ENCODE measurements around the gene CYP3A4. TPM values are rescaled to one million over a fixed set of nuclear protein-coding genes. Genes with fewer than 3 reads are reported as not detected.

CYP3A4 gene
- total and polyA plus RNA-seq, 9 of the 15 experiments (the other 6 are each of a cell fraction or from before 2014, with no cell fraction given), result 0.07 to 0.08 TPM; not detected in 7

GRCh38 chr7:99780588-99780987 lies 3.4 kb downstream of the CYP3A4 start:
- FAIRE-seq (no peak), ATAC-seq (no peak), DNase-seq (ENCODE audit: extremely low read depth in 1 of 4, low spot score in 3 of 4) (no peak)
- Histone ChIP-seq H3K4me2 (ENCODE audit: insufficient read depth, low read length) (no peak overlapping the region), H3K36me3 (ENCODE audit: control insufficient read depth, insufficient read depth, low read length) (no peaks in the 10 kb centered on the region), H2AFZ (ENCODE audit: low read depth, low read length) (no peak overlapping the region), H3K9me1 (ENCODE audit: control insufficient read depth, insufficient read depth, low read length) (no peaks in the 10 kb centered on the region), H4K20me1 (replicated peaks; ENCODE audit: control insufficient read depth, insufficient read depth, low read length) (no peaks in the 10 kb centered on the region), H3K9ac (ENCODE audit: insufficient read depth in 1 of 2, low read depth in 2 of 2, low read length in 2 of 2) (no peak overlapping the region), H3K27me3 (ENCODE audit: control insufficient read depth in 2 of 2, insufficient read depth in 2 of 2, low read length in 2 of 2) (0 out of 5 replicates have a peak, but pooled peaks cover 0 to 10% of the 10 kb centered on the region in 2 experiments), H3K4me3 (no peak overlapping the region), H3K27ac (ENCODE audit: extremely low read depth, low read depth, low read length) (no peak overlapping the region), H3K4me1 (replicated peaks in 1 of 2; ENCODE audit: control insufficient read depth in 2 of 2, insufficient read depth in 2 of 2, low read length in 2 of 2) (no peaks in the 10 kb centered on the region), H3K79me2 (ENCODE audit: control insufficient read depth, insufficient read depth, low read length) (no peaks in the 10 kb centered on the region), H3K9me3 (replicated peaks; ENCODE audit: control insufficient read depth, insufficient read depth, low read depth, low read length) (no peaks in the 10 kb centered on the region)
- intact Hi-C loops (cut with micrococcal nuclease), result no loop called here
- TF ChIP-seq TCF7L2 (IDR thresholded peaks at IDR 0.05; ENCODE audit: low read depth, low read length), result no peak
- no peak for TF ChIP-seq CTCFL (IDR thresholded peaks at IDR 0.05; ENCODE audit: borderline replicate concordance, insufficient read depth, low read depth, low read length, poor library complexity, severe bottlenecking)
- TF ChIP-seq ZNF431 (CRISPR knock-in tag; IDR thresholded peaks at IDR 0.05), result no peak
- no peak for TF ChIP-seq CBX3 (IDR thresholded peaks at IDR 0.05; ENCODE audit: borderline replicate concordance in 1 of 2, low read length in 2 of 2)
- TF ChIP-seq, protein P1, sequence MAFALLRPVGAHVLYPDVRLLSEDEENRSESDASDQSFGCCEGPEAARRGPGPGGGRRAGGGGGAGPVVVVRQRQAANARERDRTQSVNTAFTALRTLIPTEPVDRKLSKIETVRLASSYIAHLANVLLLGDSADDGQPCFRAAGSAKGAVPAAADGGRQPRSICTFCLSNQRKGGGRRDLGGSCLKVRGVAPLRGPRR (CRISPR knock-in tag; IDR thresholded peaks at IDR 0.05), result no peak
- no peak for TF ChIP-seq ZBTB43 (CRISPR knock-in tag; IDR thresholded peaks at IDR 0.05)
- no peak for TF ChIP-seq HDAC1 (IDR thresholded peaks at IDR 0.05)
- no peak for TF ChIP-seq OTX1 (CRISPR knock-in tag; IDR thresholded peaks at IDR 0.05)
- no peak for TF ChIP-seq HNRNPK (IDR thresholded peaks at IDR 0.05; ENCODE audit: low read depth, low read length, poor library complexity, severe bottlenecking)
- TF ChIP-seq KDM2B (CRISPR knock-in tag; IDR thresholded peaks at IDR 0.05), result no peak
- no peak for TF ChIP-seq KLF13 (tag; IDR thresholded peaks at IDR 0.05; ENCODE audit: borderline replicate concordance, low read depth)
- TF ChIP-seq RBFOX2 (IDR thresholded peaks at IDR 0.05; ENCODE audit: low read depth, low read length), result no peak
- CTCF ChIA-PET (ENCODE audit: low intra/inter-chr PET ratio), result no interaction called here
- in situ Hi-C loops (cut with MboI), result no loop called here
- WGBS (ENCODE audit: insufficient coverage, low coverage, missing lambda C conversion rate), result 6% methylated on average over 1 of the region's 1 CpG
- POLR2A ChIA-PET, result no interaction called here
- BruUV-seq (replicated peaks), result no TSS peak

All from K562 (cell line).